Fibroblast of gingiva (primary cell): Measurements from ENCODE around the gene STAT4.

ENCODE experiments used
- DNase-seq: peaks from one replicate; pipeline ENCODE4 v3.0.0-alpha.2; 2011; ENCODE audit warnings: low read depth

Gene STAT4

GRCh38 chr2:191144217-191144616 lies 6.6 kb downstream of the STAT4 start:
- no peak for DNase-seq

GRCh38 chr2:191143791-191144190 lies 7.0 kb downstream of the STAT4 start:
- no peak for DNase-seq

- DNase-seq: no peak
Measured at GRCh38 chr2:191128911-191129304, 21.9 kb downstream of the STAT4 start.

- no peak for DNase-seq
Measured at GRCh38 chr2:191128172-191128910, 22.5 kb downstream of the STAT4 start.

- DNase-seq: no peak
Measured at GRCh38 chr2:191127235-191127634, 23.6 kb downstream of the STAT4 start.

- DNase-seq: no peak
Measured at GRCh38 chr2:191126386-191127085, 24.3 kb downstream of the STAT4 start.

GRCh38 chr2:191125646-191126045 lies 25.1 kb downstream of the STAT4 start:
- DNase-seq: no peak

- DNase-seq: no peak
Measured at GRCh38 chr2:191122638-191123294, 28.0 kb downstream of the STAT4 start.

GRCh38 chr2:191117341-191117740 lies 33.5 kb downstream of the STAT4 start:
- no peak for DNase-seq

GRCh38 chr2:191115804-191116203 lies 35.0 kb downstream of the STAT4 start:
- no peak for DNase-seq

- DNase-seq: no peak
Measured at GRCh38 chr2:191115391-191115790, 35.4 kb downstream of the STAT4 start.

- no peak for DNase-seq
Measured at GRCh38 chr2:191114403-191114886, 36.3 kb downstream of the STAT4 start.

GRCh38 chr2:191113761-191114160 lies 37.0 kb downstream of the STAT4 start:
- DNase-seq: no peak

- DNase-seq: no peak
Measured at GRCh38 chr2:191112448-191112901, 38.3 kb downstream of the STAT4 start.

- no peak for DNase-seq
Measured at GRCh38 chr2:191109888-191110287, 40.9 kb downstream of the STAT4 start.

- no peak for DNase-seq
Measured at GRCh38 chr2:191108331-191108730, 42.5 kb downstream of the STAT4 start.

- peak; percentile 16 for DNase-seq
Measured at GRCh38 chr2:191105082-191105481, 45.7 kb downstream of the STAT4 start.

GRCh38 chr2:191103774-191104173 lies 47.0 kb downstream of the STAT4 start:
- DNase-seq: no peak

- DNase-seq: no peak
Measured at GRCh38 chr2:191100216-191100615, 50.6 kb downstream of the STAT4 start.

GRCh38 chr2:191087311-191087710 lies 63.5 kb downstream of the STAT4 start:
- no peak for DNase-seq

GRCh38 chr2:191086706-191087105 lies 64.1 kb downstream of the STAT4 start:
- DNase-seq: no peak

GRCh38 chr2:191083540-191083939 lies 67.3 kb downstream of the STAT4 start:
- DNase-seq: no peak

- no peak for DNase-seq
Measured at GRCh38 chr2:191082321-191082720, 68.5 kb downstream of the STAT4 start.
